ENCODE measurements around the gene APBA3. TPM values are rescaled to one million over a fixed set of nuclear protein-coding genes. Genes with fewer than 3 reads are reported as not detected.

APBA3 gene
- total and polyA plus RNA-seq, 3 donors from 2014 or later, result 12.0 to 48.3 (median 34.4) TPM

DNA sequence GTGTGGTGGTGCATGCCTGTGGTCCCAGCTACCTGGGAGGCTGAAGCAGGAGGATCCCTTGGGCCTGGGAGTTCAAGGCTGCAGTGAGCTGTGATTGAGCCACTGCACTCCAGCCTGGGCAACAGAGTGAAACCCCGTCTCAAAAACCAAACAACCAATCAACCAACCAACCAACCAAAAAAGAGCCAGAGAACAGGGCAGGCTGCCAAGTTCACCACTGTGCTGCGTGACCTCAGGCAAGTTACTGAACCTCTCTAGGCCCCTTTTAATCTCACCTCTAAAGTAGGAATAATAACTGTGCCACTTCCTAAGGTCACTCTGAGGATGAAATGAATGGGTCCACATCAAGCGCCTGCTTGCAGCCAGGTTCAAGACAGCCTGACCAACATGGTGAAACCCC, 36.4 kb downstream of the APBA3 start:
- intact Hi-C loops (cut with DNase I; ENCODE audit: low total_unique reads), result no loop called here
- TF ChIP-seq POLR2A (IDR thresholded peaks at IDR 0.05), result no peak
- DNase-seq, result no peak
- H3K27me3 ChIP-seq, result peaks cover 3% of the 10 kb centered on the region
- no peaks in the 10 kb centered on the region for H3K36me3 ChIP-seq (ENCODE audit: low read depth, missing control alignments)
- no peak overlapping the region for H3K27ac ChIP-seq
- H3K4me1 ChIP-seq, result no peaks in the 10 kb centered on the region
- H3K4me3 ChIP-seq, result no peak overlapping the region
- 80 to 83% methylated on average over 3 of the region's 3 CpGs for WGBS, 2 donors
- H3K9me3 ChIP-seq, result no peaks in the 10 kb centered on the region

- peaks cover 3% of the 10 kb centered on the region for H3K27me3 ChIP-seq
- H3K4me3 ChIP-seq, result no peak overlapping the region
- WGBS, 2 donors, result 51 to 60% methylated on average over 8 of the region's 8 CpGs
- no peak for DNase-seq
- intact Hi-C loops (cut with DNase I; ENCODE audit: low total_unique reads), result no loop called here
- TF ChIP-seq, protein P1, sequence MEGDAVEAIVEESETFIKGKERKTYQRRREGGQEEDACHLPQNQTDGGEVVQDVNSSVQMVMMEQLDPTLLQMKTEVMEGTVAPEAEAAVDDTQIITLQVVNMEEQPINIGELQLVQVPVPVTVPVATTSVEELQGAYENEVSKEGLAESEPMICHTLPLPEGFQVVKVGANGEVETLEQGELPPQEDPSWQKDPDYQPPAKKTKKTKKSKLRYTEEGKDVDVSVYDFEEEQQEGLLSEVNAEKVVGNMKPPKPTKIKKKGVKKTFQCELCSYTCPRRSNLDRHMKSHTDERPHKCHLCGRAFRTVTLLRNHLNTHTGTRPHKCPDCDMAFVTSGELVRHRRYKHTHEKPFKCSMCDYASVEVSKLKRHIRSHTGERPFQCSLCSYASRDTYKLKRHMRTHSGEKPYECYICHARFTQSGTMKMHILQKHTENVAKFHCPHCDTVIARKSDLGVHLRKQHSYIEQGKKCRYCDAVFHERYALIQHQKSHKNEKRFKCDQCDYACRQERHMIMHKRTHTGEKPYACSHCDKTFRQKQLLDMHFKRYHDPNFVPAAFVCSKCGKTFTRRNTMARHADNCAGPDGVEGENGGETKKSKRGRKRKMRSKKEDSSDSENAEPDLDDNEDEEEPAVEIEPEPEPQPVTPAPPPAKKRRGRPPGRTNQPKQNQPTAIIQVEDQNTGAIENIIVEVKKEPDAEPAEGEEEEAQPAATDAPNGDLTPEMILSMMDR (IDR thresholded peaks at IDR 0.05), result no peak
- no peak for TF ChIP-seq POLR2A (IDR thresholded peaks at IDR 0.05)
- H3K4me1 ChIP-seq, result no peaks in the 10 kb centered on the region
- H3K9me3 ChIP-seq, result no peaks in the 10 kb centered on the region
- no peaks in the 10 kb centered on the region for H3K36me3 ChIP-seq (ENCODE audit: low read depth, missing control alignments)
- H3K27ac ChIP-seq, result no peak overlapping the region
These were observed 37.6 kb downstream of the APBA3 start for GRCh38 chr19:3723883-3724282.

DNA sequence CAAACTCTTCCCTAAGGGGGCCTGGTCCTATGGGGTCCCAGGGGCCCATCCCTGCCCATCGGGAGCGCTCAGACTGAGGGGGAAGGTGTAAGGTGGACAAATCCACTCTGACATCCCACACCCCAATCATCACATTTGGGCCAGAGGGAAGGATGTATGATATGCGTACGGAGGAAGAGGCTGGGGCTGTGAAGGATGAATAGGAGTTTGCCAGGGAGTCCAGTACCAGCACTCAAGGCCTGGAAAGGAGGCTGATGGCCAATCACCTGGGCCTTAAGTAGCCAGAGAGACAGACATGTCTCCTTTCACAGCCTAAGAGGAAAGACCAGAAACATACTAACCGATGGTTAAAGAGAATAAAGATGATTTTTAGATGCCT, 38.4 kb downstream of the APBA3 start:
- Histone ChIP-seq H3K4me1 (no peaks in the 10 kb centered on the region), H3K4me3 (no peak overlapping the region), H3K27ac (no peak overlapping the region), H3K27me3 (peaks cover 3% of the 10 kb centered on the region), H3K9me3 (no peaks in the 10 kb centered on the region), H3K36me3 (ENCODE audit: low read depth, missing control alignments) (no peaks in the 10 kb centered on the region)
- intact Hi-C loops (cut with DNase I; ENCODE audit: low total_unique reads), result no loop called here
- no peak for DNase-seq
- WGBS, 2 donors, result 76 to 78% methylated on average over 5 of the region's 5 CpGs
- TF ChIP-seq, protein P1 (IDR thresholded peaks at IDR 0.05), result no peak
- TF ChIP-seq POLR2A (IDR thresholded peaks at IDR 0.05), result no peak

DNA sequence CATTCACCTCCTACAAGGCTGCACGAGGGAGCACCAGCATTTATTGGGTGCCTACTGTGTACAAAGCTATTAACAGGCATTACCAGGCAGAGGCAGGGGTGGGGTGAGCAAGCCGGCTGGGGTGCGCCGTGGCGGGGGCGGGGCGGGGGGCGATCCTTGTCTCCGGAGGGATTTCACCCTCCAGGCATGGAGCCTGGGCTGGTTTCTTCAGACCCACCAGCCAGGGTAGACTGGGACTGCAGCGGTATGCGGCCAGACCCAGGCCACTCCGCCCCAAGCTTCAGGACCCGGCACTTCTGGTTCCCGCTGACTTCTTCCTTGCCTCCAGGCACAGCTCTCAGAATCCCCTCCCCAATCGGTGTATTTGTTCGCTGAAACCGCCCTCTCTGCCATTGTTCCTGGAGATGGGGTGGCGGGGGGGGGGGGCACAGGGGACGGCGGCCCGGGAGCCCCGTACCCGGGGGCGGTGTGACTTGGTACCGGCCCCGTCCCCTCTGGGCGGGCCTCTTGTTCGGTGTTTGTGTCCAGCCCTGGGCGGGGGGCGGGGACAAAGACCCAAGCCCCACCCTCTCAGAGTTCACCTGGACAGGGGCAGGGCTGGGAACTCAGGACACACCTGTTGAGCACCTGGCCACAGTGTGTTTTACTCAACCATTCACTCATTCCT, 38.9 kb downstream of the APBA3 start:
- WGBS, 2 donors, result 2% methylated on average over 28 of the region's 30 CpGs; no CpG with 5 or more reads in 1 of the 2 donors
- intact Hi-C loops (cut with DNase I; ENCODE audit: low total_unique reads), result no loop called here
- Histone ChIP-seq H3K9me3 (no peaks in the 10 kb centered on the region), H3K4me3 (peak overlapping the region in 1 of 2 donors; percentile 35), H3K36me3 (ENCODE audit: low read depth, missing control alignments) (no peaks in the 10 kb centered on the region), H3K27me3 (peaks cover 3% of the 10 kb centered on the region), H3K4me1 (no peaks in the 10 kb centered on the region), H3K27ac (no peak overlapping the region)
- DNase-seq, result no peak
- TF ChIP-seq, protein P1 (IDR thresholded peaks at IDR 0.05), result no peak
- TF ChIP-seq POLR2A (IDR thresholded peaks at IDR 0.05), result no peak

DNA sequence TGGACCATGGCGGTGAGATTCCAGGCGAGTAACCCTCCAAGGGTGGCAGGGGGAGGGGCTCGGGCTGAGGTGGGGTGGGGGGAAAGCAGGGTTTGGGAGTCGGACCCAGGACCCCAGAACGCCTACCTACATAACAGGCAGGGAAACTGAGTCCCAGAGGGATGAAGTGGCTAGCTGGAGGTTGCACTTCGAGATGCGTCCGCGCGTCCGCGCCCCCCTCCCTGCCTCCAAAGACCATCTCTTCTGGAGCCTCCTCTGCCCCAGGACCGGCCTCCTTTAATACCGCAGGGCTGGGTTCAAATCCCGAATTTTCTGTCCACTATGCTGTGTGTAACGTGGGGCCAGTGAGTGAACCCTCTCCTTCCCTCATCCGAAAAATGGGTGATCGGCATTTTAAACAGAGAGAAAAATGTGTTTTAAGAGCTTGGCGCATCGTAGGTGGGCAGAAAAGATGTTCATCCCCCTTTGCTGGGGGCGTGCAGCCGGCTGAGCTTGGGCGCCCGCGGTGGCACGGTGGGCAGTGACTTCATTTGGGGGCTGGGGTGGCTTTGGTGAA, 39.5 kb downstream of the APBA3 start:
- Histone ChIP-seq H3K9me3 (no peaks in the 10 kb centered on the region), H3K4me1 (no peaks in the 10 kb centered on the region), H3K36me3 (ENCODE audit: low read depth, missing control alignments) (no peaks in the 10 kb centered on the region), H3K27me3 (peaks cover 3% of the 10 kb centered on the region), H3K4me3 (peak overlapping the region in 1 of 2 donors; percentile 35), H3K27ac (no peak overlapping the region)
- TF ChIP-seq, protein P1 (IDR thresholded peaks at IDR 0.05), result no peak
- no peak for TF ChIP-seq POLR2A (IDR thresholded peaks at IDR 0.05)
- no peak for DNase-seq
- intact Hi-C loops (cut with DNase I; ENCODE audit: low total_unique reads), result no loop called here
- WGBS, 2 donors, result 2 to 4% methylated on average over 11 to 25 of the region's 26 CpGs

All from testis (tissue), 3 donors.